Fibroblast of lung (primary cell): Measurements from ENCODE around the gene ARID5A. TPM values are rescaled to one million over a fixed set of nuclear protein-coding genes. Genes with fewer than 3 reads are reported as not detected.

Experiments used
- DNase-seq, 2 donors: peaks; one replicate each; pipeline versions ENCODE4 v3.0.0 to v3.0.0-alpha.2; 2010; ENCODE audit warnings: low read depth in 2 of 2
- H2AFZ ChIP-seq: 2 replicates; pipeline ENCODE4 v1.5.1; 2012; ENCODE audit warnings: low read length, control low read depth, inconsistent platforms
- H3K27ac ChIP-seq: 2 replicates; pipeline ENCODE4 v1.5.1; 2011; ENCODE audit warnings: low read length, control low read depth; ENCODE audit not compliant: insufficient read depth
- H3K27me3 ChIP-seq: 2 replicates; pipeline ENCODE4 v1.5.1; 2011; ENCODE audit warnings: mild to moderate bottlenecking, low read length; ENCODE audit not compliant: control insufficient read depth, insufficient read depth
- H3K36me3 ChIP-seq: 2 replicates; pipeline ENCODE4 v1.5.1; 2011; ENCODE audit warnings: low read length; ENCODE audit not compliant: control insufficient read depth, insufficient read depth
- H3K4me1 ChIP-seq: 2 replicates; pipeline ENCODE4 v1.5.1; 2011; ENCODE audit warnings: low read length; ENCODE audit not compliant: control insufficient read depth, insufficient read depth; ENCODE audit errors: extremely low read depth
- H3K4me2 ChIP-seq: 2 replicates; pipeline ENCODE4 v1.5.1; 2011; ENCODE audit warnings: low read length, control low read depth; ENCODE audit not compliant: insufficient read depth; ENCODE audit errors: extremely low read depth
- H3K4me3 ChIP-seq, 4 experiments: fragments of 200-600 bp in 1 of 4; sonication (generic) in 1 of 4; replicated peaks in 1 of 4; 2 replicates each; pipeline ENCODE4 v1.5.1; 2011 to 2016; ENCODE audit warnings: low read length in 4 of 4, low read depth in 3 of 4, mild to moderate bottlenecking in 3 of 4, control low read depth in 2 of 4, inconsistent platforms in 1 of 4, mixed read lengths in 1 of 4; ENCODE audit not compliant: insufficient read depth in 1 of 4; ENCODE audit errors: control extremely low read depth in 1 of 4
- H3K79me2 ChIP-seq: 2 replicates; pipeline ENCODE4 v1.5.1; 2012; ENCODE audit warnings: mild to moderate bottlenecking, low read length, inconsistent platforms; ENCODE audit not compliant: control insufficient read depth, insufficient read depth
- H3K9ac ChIP-seq: 2 replicates; pipeline ENCODE4 v1.5.1; 2011; ENCODE audit warnings: mild to moderate bottlenecking, low read length, control low read depth; ENCODE audit not compliant: insufficient read depth
- H3K9me3 ChIP-seq: 2 replicates; pipeline ENCODE4 v1.5.1; 2012; ENCODE audit warnings: low read depth, low read length; ENCODE audit not compliant: control insufficient read depth, insufficient read depth
- H4K20me1 ChIP-seq: 2 replicates; pipeline ENCODE4 v1.5.1; 2011; ENCODE audit warnings: low read length; ENCODE audit not compliant: control insufficient read depth, insufficient read depth; ENCODE audit errors: extremely low read depth
- CTCF ChIP-seq, 2 donors: IDR thresholded peaks in 1 of 2; conservative IDR thresholded peaks in 1 of 2; 1 replicate in 1 of 2; 2 replicates in 1 of 2; pipeline ENCODE4 v1.5.1; 2011 to 2012; ENCODE audit warnings: low read length in 2 of 2, control low read depth in 1 of 2, inconsistent platforms in 1 of 2, low read depth in 1 of 2, mild to moderate bottlenecking in 1 of 2
- EZH2 ChIP-seq: IDR thresholded peaks from 2 replicates; pipeline ENCODE4 v1.5.1; 2012; ENCODE audit warnings: low read length, control low read depth, mild to moderate bottlenecking; ENCODE audit errors: missing control alignments
- polyA plus RNA-seq, 2 donors: library from polyadenylated mRNA; depleted of rRNA in 1 of 2; stranded (reverse) in 1 of 2; unstranded in 1 of 2; fragments of >200 nt; gene quantifications; 2 replicates each; pipeline ENCODE4 v1.2.1, GENCODE V29; 2011 to 2012; ENCODE audit warnings: missing spikeins in 1 of 2
- total RNA-seq: library from RNA; depleted of rRNA; stranded (reverse); fragments of >200 nt; gene quantifications from 2 replicates; pipeline ENCODE4 v1.2.1, GENCODE V29; 2014

ARID5A gene
- total and polyA plus RNA-seq, 2 donors (not counting 1 experiment from before 2014, with no cell fraction given) = 5.2 to 9.7 TPM

- Histone ChIP-seq H3K27ac (no peak overlapping the region), H3K4me2 (peak overlapping the region; percentile 89), H3K4me1 (peaks cover 25% of the 10 kb centered on the region), H3K9me3 (no peaks in the 10 kb centered on the region), H2AFZ (no peak overlapping the region), H4K20me1 (peaks cover 2% of the 10 kb centered on the region), H3K9ac (peak overlapping the region; percentile 77), H3K79me2 (peaks cover 5% of the 10 kb centered on the region), H3K36me3 (no peaks in the 10 kb centered on the region), H3K27me3 (no peaks in the 10 kb centered on the region), H3K4me3 (peak overlapping the region; percentile 6 to 85 (median 54))
- DNase-seq = no peak
- TF ChIP-seq CTCF (conservative IDR thresholded peaks at IDR 0.05 in 1 of 2, IDR thresholded peaks at IDR 0.05 in 1 of 2; ENCODE audit: low read depth in 1 of 2, low read length in 2 of 2) (no peak), EZH2 (no peak)
Observed at GRCh38 chr2:96537734-96538486, 1.4 kb downstream of the ARID5A start.

- Histone ChIP-seq H3K4me2 (peak overlapping the region; percentile 89), H3K9me3 (no peaks in the 10 kb centered on the region), H3K9ac (no peak overlapping the region), H3K4me1 (peaks cover 21% of the 10 kb centered on the region), H2AFZ (no peak overlapping the region), H3K36me3 (no peaks in the 10 kb centered on the region), H3K4me3 (peak overlapping the region in 2 of 4 experiments; percentile 62 to 85), H4K20me1 (peaks cover 2% of the 10 kb centered on the region), H3K79me2 (peaks cover 5% of the 10 kb centered on the region), H3K27me3 (no peaks in the 10 kb centered on the region), H3K27ac (no peak overlapping the region)
- DNase-seq = peak; percentile 18 to 50
- TF ChIP-seq CTCF (conservative IDR thresholded peaks at IDR 0.05 in 1 of 2, IDR thresholded peaks at IDR 0.05 in 1 of 2; ENCODE audit: low read depth in 1 of 2, low read length in 2 of 2) = no peak
- no peak for TF ChIP-seq EZH2
Observed at GRCh38 chr2:96538487-96539214, 2.1 kb downstream of the ARID5A start.

- H2AFZ ChIP-seq = no peak overlapping the region
- no peaks in the 10 kb centered on the region for H3K27me3 ChIP-seq
- H3K79me2 ChIP-seq = peaks cover 5% of the 10 kb centered on the region
- H3K4me1 ChIP-seq = peaks cover 17% of the 10 kb centered on the region
- DNase-seq = no peak
- peak overlapping the region in 1 of 4 experiments; percentile 85 for H3K4me3 ChIP-seq
- H3K9me3 ChIP-seq = no peaks in the 10 kb centered on the region
- H4K20me1 ChIP-seq = peaks cover 2% of the 10 kb centered on the region
- H3K4me2 ChIP-seq = no peak overlapping the region
- TF ChIP-seq EZH2 (no peak), CTCF (conservative IDR thresholded peaks at IDR 0.05 in 1 of 2, IDR thresholded peaks at IDR 0.05 in 1 of 2; ENCODE audit: low read depth in 1 of 2, low read length in 2 of 2) (no peak)
- H3K9ac ChIP-seq = no peak overlapping the region
- H3K36me3 ChIP-seq = no peaks in the 10 kb centered on the region
- no peak overlapping the region for H3K27ac ChIP-seq
Observed at GRCh38 chr2:96539215-96539920, 2.8 kb downstream of the ARID5A start.
